Suppressor macrophage (primary cell): ENCODE measurements around the gene PTH1R.
"Not testable (repeated sequence)": the region's sequence is repeated elsewhere in the genome, so short reads cannot be mapped to it uniquely, and the experiment has no call there.

Source experiments
- DNase-seq, 4 experiments: peaks; one replicate each; pipeline ENCODE4 v3.0.0-alpha.2; 2020 to 2022

The PTH1R gene

DNA sequence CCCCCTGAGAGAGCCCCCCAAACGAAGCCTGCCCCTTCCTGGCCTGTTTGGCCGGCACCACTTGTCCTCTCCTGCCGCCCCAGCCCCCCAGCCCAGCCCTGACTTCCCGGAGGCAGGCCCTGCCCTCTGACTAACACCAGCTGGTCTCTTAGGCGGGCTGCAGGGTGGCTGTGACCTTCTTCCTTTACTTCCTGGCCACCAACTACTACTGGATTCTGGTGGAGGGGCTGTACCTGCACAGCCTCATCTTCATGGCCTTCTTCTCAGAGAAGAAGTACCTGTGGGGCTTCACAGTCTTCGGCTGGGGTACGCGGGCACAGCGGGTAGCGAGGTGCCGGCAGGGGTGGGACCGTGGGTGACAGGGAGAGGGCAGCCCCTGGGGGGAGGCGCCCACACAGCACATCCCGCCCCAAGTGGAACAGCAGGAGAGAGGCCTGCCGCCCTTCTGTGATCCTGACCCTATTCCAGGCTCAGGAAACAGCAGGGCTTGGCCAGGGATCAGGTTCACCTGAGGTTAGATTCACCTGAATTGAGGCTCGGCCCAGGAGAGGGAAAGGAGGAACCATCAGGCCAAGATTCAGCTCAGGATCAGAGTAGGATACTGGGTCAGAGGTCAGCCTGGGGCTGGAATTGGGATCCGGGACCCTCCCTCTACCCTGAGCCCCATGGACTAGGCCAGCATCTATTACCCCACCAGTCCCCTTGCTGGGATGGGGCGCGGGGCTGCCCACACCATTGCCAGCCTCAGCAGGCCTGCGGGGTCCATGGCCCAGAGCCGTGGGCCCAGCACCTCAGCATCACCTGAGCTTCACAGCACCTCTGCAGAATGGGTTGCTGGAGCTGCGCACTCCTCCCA is 21.9 kb downstream of the PTH1R start:
- DNase-seq, result no peak

- no peak for DNase-seq
Observed at GRCh38 chr3:46900007-46900292, 22.4 kb downstream of the PTH1R start.

GRCh38 chr3:46900356-46900755 is 22.8 kb downstream of the PTH1R start:
- no peak for DNase-seq

- no peak for DNase-seq
Observed at GRCh38 chr3:46901061-46901460, 23.5 kb downstream of the PTH1R start.

DNA sequence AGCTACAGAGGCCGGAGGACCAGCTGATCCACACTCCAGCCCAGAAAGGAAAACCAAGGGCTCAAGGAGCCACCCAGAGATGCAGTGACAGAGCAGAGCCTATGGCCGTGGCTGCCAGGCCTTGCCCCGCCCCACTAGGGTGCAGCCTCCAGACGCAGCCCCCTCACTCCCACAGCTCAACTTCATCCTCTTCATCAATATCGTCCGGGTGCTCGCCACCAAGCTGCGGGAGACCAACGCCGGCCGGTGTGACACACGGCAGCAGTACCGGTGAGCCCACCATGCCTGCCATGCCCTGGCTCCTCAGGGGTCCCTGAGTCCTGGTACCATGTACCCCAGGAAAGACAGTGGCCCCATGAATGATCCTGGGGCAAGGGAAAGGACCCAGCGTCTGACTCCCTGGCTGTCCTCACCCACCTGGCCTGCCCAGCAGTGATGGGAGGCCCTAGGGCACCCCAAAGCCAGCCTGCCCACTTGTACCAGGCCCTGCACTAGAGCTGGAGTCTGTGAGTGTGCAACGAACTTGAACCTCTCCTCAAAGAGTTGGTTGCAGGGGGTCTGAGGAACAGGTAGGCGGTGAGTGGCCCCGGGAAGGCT is 24.2 kb downstream of the PTH1R start:
- DNase-seq, result no peak

GRCh38 chr3:46902188-46902631 is 24.7 kb downstream of the PTH1R start:
- no peak for DNase-seq

GRCh38 chr3:46903341-46904302 is 26.1 kb downstream of the PTH1R start:
- DNase-seq, result peak in 3 of 4 experiments; percentile 17 to 25 (median 23)

GRCh38 chr3:46904303-46905212 is 27.0 kb downstream of the PTH1R start:
- DNase-seq, result no peak

GRCh38 chr3:46905213-46905560 is 27.7 kb downstream of the PTH1R start:
- no peak for DNase-seq

DNA sequence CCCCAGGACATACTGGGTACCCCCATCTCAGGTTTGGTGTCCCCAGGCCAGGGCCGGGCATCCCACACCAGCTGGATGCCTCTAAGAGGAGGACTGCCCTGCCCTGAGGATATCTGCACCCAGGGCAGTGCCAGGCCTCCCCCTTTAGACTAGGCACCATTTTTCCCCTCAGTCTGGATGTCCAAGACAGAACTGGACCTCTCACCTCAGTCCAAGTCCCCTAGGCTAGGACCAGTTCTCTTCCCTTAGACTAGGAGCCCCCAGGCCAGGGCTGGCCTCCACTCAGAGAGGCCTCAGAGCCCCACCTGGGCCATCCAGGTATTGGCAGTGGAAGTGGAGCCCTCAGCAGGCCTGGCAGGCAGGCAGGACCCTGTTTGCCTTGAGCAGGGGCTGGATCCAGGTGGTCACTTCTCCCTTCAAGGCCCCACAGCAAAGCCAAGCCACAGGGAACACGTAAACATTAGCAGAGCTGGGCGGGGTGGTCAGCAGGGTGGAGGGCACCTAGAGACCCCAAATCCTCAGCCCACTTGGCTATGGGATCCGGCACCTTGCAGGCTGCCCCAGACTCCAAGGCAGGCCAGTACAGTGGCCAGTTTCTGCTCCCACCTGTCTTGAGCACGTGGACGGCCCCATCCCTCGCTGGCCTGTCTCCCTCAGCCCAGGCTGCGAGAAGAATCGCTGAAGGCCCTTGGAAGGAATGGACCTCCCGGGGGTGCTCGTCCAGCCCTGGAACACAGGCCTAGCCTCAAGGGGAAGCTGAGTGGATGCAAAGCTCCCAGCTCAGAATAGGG is 28.3 kb downstream of the PTH1R start:
- DNase-seq, result no peak

GRCh38 chr3:46906471-46907058 is 29.0 kb downstream of the PTH1R start:
- DNase-seq, result no peak

DNA sequence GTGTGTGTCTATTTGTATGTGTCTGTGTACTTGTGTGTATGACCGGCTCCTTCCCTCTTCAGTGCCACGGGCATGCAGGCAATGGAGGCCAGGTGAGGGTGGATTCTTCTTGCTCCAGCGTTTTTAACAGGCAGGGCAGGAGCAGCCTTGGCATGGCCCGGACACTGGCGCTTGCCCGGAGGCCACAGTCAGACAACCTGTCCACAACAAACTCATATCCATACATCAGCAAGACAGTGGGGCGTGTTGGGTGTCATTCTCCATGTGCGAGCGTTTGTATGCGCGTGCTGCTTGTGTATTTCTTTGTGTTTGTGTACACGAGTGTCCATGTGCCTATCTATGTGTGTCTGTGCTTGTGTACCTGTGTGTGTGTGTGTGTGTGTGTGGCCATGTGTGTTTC is 29.8 kb downstream of the PTH1R start:
- DNase-seq, result no peak

DNA sequence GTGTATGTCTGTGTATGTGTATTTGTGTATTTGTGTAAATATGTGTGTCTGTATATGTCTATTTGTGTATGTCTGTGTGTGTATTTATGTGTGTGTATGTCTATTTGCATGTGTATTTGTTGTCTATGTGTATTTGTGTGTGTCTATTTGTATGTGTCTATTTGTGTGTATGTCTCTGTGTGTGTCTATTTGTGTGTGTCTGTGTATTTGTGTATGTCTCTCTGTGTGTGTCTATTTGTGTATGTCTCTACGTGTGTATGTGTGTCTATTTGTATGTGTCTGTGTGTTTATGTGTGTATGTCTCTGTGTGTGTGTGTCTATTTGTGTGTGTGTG is 30.4 kb downstream of the PTH1R start:
- no peak for DNase-seq

DNA sequence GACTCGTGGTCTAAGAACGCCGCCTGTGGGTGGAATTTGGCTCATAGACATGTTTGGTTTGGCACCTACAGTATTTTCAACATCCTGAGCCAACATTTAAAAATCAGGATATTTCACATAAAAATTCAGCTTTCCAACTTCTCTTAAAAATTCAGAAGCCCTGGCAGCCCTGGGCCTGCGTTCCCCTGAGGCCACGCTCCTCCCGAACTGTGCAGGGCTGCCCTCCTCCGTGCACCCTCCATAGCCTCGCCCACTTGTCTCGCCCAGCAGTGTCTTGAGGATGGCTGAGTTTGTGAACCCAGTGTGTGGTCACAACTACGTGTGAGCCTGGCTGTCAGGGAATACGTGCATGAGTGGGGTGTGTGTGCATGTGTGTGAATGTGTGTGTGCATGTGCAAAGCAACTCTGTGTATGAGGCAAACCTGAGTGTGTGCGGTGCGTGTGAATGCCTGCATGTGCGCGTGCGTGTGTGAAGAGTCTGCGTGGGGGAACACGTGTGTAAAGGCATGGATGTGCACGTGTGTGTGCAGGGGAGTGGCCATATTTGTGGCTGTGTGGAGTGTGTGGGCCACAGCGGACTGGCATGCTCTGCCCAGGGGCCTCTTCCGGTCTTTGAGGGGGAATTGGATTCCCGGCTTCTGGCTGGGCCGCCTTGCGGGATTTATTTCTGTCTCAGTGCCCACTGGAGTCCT is 30.9 kb downstream of the PTH1R start:
- DNase-seq, result no peak

- DNase-seq, result no peak
Observed at GRCh38 chr3:46908986-46909534, 31.5 kb downstream of the PTH1R start.

DNA sequence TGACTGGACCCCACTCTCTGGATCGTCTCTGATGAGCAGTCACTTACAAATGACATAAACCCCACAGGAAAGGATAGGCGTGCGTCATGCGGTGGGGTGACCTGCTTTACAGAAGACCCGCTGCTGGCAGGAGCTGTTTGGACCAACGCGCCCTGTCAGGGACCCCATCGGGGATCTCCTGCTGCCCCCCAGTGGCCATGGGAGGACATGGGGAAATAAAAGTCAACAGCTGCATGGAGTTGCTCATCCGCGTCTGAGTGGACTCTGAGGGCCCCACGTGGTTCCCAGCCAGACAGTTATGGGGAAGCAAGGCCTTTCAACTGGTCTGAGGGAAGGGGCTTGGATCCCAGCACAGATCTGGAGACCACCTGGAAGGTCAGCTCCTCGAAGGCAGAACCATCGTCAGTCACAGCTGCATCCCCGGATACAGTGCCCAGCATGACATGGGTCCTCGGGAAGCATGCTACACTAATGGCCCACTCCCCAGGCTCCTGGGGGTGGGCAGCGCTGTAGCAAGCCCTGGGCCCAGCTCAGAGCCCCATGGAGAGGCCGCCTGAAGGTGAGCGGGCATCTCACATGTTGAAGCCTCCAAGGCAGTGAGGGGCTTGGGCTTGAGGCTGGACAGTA is 32.1 kb downstream of the PTH1R start:
- DNase-seq, result peak; percentile 86 to 92 (median 90)

- DNase-seq, result no peak
Observed at GRCh38 chr3:46910166-46910760, 32.7 kb downstream of the PTH1R start.

DNA sequence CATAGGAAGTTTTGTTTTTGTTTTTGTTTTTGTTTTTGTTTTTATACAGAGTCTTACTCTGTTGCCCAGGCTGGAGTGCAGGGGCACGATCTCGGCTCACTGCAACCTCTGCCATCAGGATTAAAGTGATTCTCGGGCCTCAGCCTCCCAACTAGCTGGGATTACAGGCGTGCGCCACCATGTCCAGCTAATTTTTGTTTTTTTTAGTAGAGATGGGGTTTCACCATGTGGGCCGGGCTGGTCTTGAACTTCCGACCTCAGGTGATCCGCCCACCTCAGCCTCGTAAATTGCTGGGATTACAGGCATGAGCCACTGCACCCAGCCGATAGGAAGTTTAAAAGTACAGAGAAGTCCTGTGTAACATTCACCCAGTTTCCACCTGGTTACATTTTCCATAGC is 33.4 kb downstream of the PTH1R start:
- not testable (repeated sequence) for DNase-seq

DNA sequence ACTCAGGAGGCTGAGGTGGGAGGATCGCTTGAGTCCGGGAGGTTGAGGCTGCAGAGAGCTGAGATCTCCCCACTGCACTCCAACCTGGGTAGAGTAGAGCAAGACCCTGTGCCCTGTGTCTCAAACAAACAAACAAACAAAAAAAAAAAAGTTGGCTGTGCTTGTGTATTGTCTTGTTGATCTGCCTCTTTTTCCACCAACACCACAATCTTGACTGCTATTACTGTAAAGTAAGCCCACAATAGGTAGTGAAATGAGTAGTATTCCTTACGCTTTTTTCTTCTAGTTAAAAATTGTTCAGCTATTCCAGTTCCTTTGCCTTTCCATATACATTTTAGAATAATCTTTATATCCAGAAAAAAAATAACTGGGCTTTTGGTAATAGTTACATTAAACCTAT is 35.5 kb downstream of the PTH1R start:
- DNase-seq, result no peak
